Upper lobe of left lung (tissue), 6 donors: ENCODE measurements around the gene ILF2. TPM values are rescaled to one million over a fixed set of nuclear protein-coding genes. Genes with fewer than 3 reads are reported as not detected.

Source experiments
- ATAC-seq, 2 donors: fragments of 200-7000 bp; cut with Tn5 transposase; one replicate each; pipeline ENCODE4 v1.9.1; 2022; ENCODE audit warnings: mild to moderate bottlenecking in 2 of 2, moderate library complexity in 2 of 2; ENCODE audit not compliant: low FRiP score in 2 of 2
- DNase-seq, 2 donors: peaks; one replicate each; pipeline ENCODE4 v3.0.0-alpha.2; 2019 to 2020
- H3K27ac ChIP-seq, 4 donors: fragments of 200-600 bp; sonication (generic); one replicate each; pipeline ENCODE4 v1.5.1; 2016 to 2019
- H3K27me3 ChIP-seq, 4 donors: fragments of 200-600 bp; sonication (generic); one replicate each; pipeline ENCODE4 v1.5.1; 2017 to 2019
- H3K36me3 ChIP-seq, 4 donors: fragments of 200-600 bp; sonication (generic); one replicate each; pipeline ENCODE4 v1.5.1; 2016 to 2019
- H3K4me1 ChIP-seq, 4 donors: fragments of 200-600 bp; sonication (generic); one replicate each; pipeline ENCODE4 v1.5.1; 2018 to 2019
- H3K4me3 ChIP-seq, 4 donors: fragments of 200-600 bp; sonication (generic); one replicate each; pipeline ENCODE4 v1.5.1; 2017 to 2019; ENCODE audit warnings: mild to moderate bottlenecking in 2 of 4, moderate library complexity in 1 of 4
- H3K9me3 ChIP-seq, 4 donors: fragments of 200-600 bp; sonication (generic); one replicate each; pipeline ENCODE4 v1.5.1; 2018 to 2019
- EP300 ChIP-seq, 4 donors: sonication (generic); formaldehyde crosslinking; IDR thresholded peaks; one replicate each; pipeline ENCODE4 v1.5.1; 2017; ENCODE audit warnings: antibody characterized with exemption in 4 of 4, control low read depth in 2 of 4
- POLR2A ChIP-seq, 4 donors: fragments of 450-650 bp; IDR thresholded peaks; one replicate each; pipeline ENCODE4 v1.5.1; 2016 to 2017; ENCODE audit warnings: antibody characterized with exemption in 4 of 4, mild to moderate bottlenecking in 2 of 4
- POLR2AphosphoS5 ChIP-seq, 2 donors: sonication (generic); formaldehyde crosslinking; IDR thresholded peaks; one replicate each; pipeline ENCODE4 v1.5.1; 2017; ENCODE audit warnings: antibody characterized with exemption in 2 of 2
- WGBS, 2 donors: methylation state at CpG; one replicate each; pipeline ENCODE4 v1.1.5; 2017 to 2018; 5-methylcytosine and 5-hydroxymethylcytosine counted together
- total RNA-seq, 6 donors: library from RNA; depleted of rRNA in 4 of 6; stranded (reverse); fragments of >200 nt in 4 of 6; gene quantifications; one replicate each; pipeline versions ENCODE4 v1.1.0 to v1.2.1, GENCODE V29; 2016 to 2021
- TF ChIP-seq, protein P1 (sequence below), 6 experiments: fragments of 450-650 bp in 4 of 6; fragments of 200-600 bp in 2 of 6; sonication (generic) in 2 of 6; IDR thresholded peaks; one replicate each; pipeline ENCODE4 v1.5.1; 2016 to 2019; ENCODE audit warnings: antibody characterized with exemption in 6 of 6
- donor health status: DM: no; HTN: no; CAD: no; lungs with moderate emphysema.
- donor health status: DM: no; HTN: yes; CAD: no; lungs with severe emphysema.

ILF2 gene
- total RNA-seq, 6 donors from 2014 or later: 21.0 to 120 (median 75.8) TPM

- no peaks in the 10 kb centered on the region for H3K9me3 ChIP-seq
- H3K27me3 ChIP-seq: no peaks in the 10 kb centered on the region
- ATAC-seq (no peak), DNase-seq (no peak)
- H3K4me3 ChIP-seq: no peak overlapping the region
- H3K36me3 ChIP-seq: peaks cover 0 to 2% (median 0%) of the 10 kb centered on the region in 4 donors
- 90 to 96% methylated on average over 4 to 5 of the region's 5 CpGs for WGBS, 2 donors
- peaks cover 36 to 83% (median 47%) of the 10 kb centered on the region in 4 donors for H3K4me1 ChIP-seq
- H3K27ac ChIP-seq: peak overlapping the region in 3 of 4 donors; percentile 4 to 95 (median 95)
- no peak for TF ChIP-seq POLR2A (IDR thresholded peaks at IDR 0.05)
- TF ChIP-seq EP300 (IDR thresholded peaks at IDR 0.05): no peak
- TF ChIP-seq POLR2AphosphoS5 (IDR thresholded peaks at IDR 0.05): no peak
- TF ChIP-seq, protein P1, sequence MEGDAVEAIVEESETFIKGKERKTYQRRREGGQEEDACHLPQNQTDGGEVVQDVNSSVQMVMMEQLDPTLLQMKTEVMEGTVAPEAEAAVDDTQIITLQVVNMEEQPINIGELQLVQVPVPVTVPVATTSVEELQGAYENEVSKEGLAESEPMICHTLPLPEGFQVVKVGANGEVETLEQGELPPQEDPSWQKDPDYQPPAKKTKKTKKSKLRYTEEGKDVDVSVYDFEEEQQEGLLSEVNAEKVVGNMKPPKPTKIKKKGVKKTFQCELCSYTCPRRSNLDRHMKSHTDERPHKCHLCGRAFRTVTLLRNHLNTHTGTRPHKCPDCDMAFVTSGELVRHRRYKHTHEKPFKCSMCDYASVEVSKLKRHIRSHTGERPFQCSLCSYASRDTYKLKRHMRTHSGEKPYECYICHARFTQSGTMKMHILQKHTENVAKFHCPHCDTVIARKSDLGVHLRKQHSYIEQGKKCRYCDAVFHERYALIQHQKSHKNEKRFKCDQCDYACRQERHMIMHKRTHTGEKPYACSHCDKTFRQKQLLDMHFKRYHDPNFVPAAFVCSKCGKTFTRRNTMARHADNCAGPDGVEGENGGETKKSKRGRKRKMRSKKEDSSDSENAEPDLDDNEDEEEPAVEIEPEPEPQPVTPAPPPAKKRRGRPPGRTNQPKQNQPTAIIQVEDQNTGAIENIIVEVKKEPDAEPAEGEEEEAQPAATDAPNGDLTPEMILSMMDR (IDR thresholded peaks at IDR 0.05): no peak
These were observed 41.5 kb downstream of the ILF2 start for GRCh38 chr1:153629343-153629665.

- Histone ChIP-seq H3K27ac (peak overlapping the region in 3 of 4 donors; percentile 95), H3K4me3 (no peak overlapping the region), H3K4me1 (peaks cover 40 to 88% (median 50%) of the 10 kb centered on the region in 4 donors), H3K9me3 (no peaks in the 10 kb centered on the region), H3K27me3 (no peaks in the 10 kb centered on the region), H3K36me3 (peaks cover 0 to 2% (median 0%) of the 10 kb centered on the region in 4 donors)
- 73 to 78% methylated on average over 5 to 6 of the region's 6 CpGs for whole genome bisulfite sequencing, 2 donors
- no peak for DNase-seq
- no peak for ATAC-seq
- TF ChIP-seq POLR2AphosphoS5 (IDR thresholded peaks at IDR 0.05) (no peak), EP300 (IDR thresholded peaks at IDR 0.05) (no peak), POLR2A (IDR thresholded peaks at IDR 0.05) (no peak)
- TF ChIP-seq, protein P1 (IDR thresholded peaks at IDR 0.05): no peak
These were observed 42.0 kb downstream of the ILF2 start for GRCh38 chr1:153628638-153629342.

GRCh38 chr1:153627715-153628626 lies 42.8 kb downstream of the ILF2 start, which contains the start of gene S100A1:
Gene S100A1, plus strand, starts transcription at chr1:153628434. Its CDS starts 2,088 bp downstream, at chr1:153630522.
- Histone ChIP-seq H3K4me1 (peaks cover 37 to 82% (median 50%) of the 10 kb centered on the region in 4 donors), H3K9me3 (no peaks in the 10 kb centered on the region), H3K36me3 (peaks cover 0 to 5% (median 1%) of the 10 kb centered on the region in 4 donors), H3K4me3 (peak within 1 kb of the TSS in 3 of 4 donors; percentile 39 to 66 (median 52)), H3K27ac (peak within 1 kb of the TSS; percentile 86 to 95 (median 95)), H3K27me3 (no peaks in the 10 kb centered on the region)
- ATAC-seq (no peak), DNase-seq (no peak)
- WGBS, 2 donors: 60 to 87% methylated on average over 3 to 10 of the region's 10 CpGs
- TF ChIP-seq, protein P1 (IDR thresholded peaks at IDR 0.05): peak in 2 of 6 experiments; percentile 61 to 64
- no peak for TF ChIP-seq POLR2AphosphoS5 (IDR thresholded peaks at IDR 0.05)

GRCh38 chr1:153626904-153627714 lies 43.7 kb downstream of the ILF2 start, which contains the start of gene S100A13:
Gene S100A13, minus strand, starts transcription at chr1:153627505. Its CDS starts 1,033 bp downstream, at chr1:153626472.
- H3K4me1 ChIP-seq: peaks cover 38 to 74% (median 47%) of the 10 kb centered on the region in 4 donors
- peaks cover 0 to 6% (median 1%) of the 10 kb centered on the region in 4 donors for H3K36me3 ChIP-seq
- no peaks in the 10 kb centered on the region for H3K9me3 ChIP-seq
- TF ChIP-seq POLR2A (IDR thresholded peaks at IDR 0.05): peak in 3 of 4 donors; percentile 22 to 72 (median 66)
- peak; percentile 45 to 79 for TF ChIP-seq POLR2AphosphoS5 (IDR thresholded peaks at IDR 0.05)
- TF ChIP-seq EP300 (IDR thresholded peaks at IDR 0.05): peak in 1 of 4 donors; percentile 34
- TF ChIP-seq, protein P1 (IDR thresholded peaks at IDR 0.05): peak in 4 of 6 experiments; percentile 59 to 83 (median 68)
- ATAC-seq: peak; percentile 81 to 88
- peak within 1 kb of the TSS; percentile 86 to 95 (median 95) for H3K27ac ChIP-seq
- WGBS, 2 donors: 36 to 37% methylated on average over 13 to 28 of the region's 28 CpGs
- no peaks in the 10 kb centered on the region for H3K27me3 ChIP-seq
- peak; percentile 89 to 94 for DNase-seq
- peak within 1 kb of the TSS; percentile 24 to 66 (median 46) for H3K4me3 ChIP-seq
